AG04449 (cell line): ENCODE measurements around the gene ZBTB38.

Experiments used
- CTCF ChIA-PET: fragments of 350-600 bp; formaldehyde crosslinking; extraction: SDS; loops from one replicate; lab custom pipeline; 2021; ENCODE audit warnings: antibody characterized with exemption; lab: Yijun Ruan, JAX
- POLR2A ChIA-PET: fragments of 400-600, 350-600 bp; formaldehyde crosslinking; extraction: SDS; loops from one replicate; lab custom pipeline; 2020; ENCODE audit warnings: antibody characterized with exemption, inconsistent platforms; lab: Yijun Ruan, JAX
- DNase-seq: peaks from one replicate; pipeline ENCODE4 v3.0.0-alpha.2; 2010; ENCODE audit warnings: low read depth, low spot score
- H3K4me3 ChIP-seq: 2 replicates; pipeline ENCODE4 v1.5.1; 2011; ENCODE audit warnings: low read depth, mild to moderate bottlenecking, control low read depth, low read length
- TF ChIP-seq, protein P1 (sequence below): IDR thresholded peaks from one replicate; pipeline ENCODE4 v1.5.1; 2011; ENCODE audit warnings: mild to moderate bottlenecking, moderate library complexity, low read length, control low read depth, inconsistent platforms; ENCODE audit not compliant: insufficient read depth; ENCODE audit errors: missing control alignments

Gene ZBTB38

DNA sequence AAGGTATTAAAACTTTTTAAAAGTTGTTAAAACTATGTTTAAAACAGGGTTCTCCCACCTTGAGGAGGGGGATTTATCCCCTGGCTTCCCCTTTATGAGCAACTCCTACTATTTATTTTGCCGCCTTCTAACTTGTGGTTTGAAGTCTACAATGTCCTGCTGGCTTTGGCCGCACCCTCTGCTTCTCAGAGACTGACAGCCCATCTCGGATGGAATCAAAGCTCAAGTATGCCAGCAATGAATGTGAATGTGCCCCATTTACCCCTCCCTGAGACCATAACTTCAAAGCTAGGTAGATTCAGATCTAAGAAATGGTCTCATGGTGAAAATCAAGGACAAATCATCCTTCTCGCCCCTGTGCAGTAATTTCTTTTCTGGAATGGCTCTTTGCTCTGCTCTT, 10.3 kb downstream of the ZBTB38 start:
- CTCF ChIA-PET = interaction anchor here (1.0 kb wide), 1 partner anchor 10 kb away, joined by 3 read pairs; no protein-coding TSS in a partner anchor
- TF ChIP-seq, protein P1, sequence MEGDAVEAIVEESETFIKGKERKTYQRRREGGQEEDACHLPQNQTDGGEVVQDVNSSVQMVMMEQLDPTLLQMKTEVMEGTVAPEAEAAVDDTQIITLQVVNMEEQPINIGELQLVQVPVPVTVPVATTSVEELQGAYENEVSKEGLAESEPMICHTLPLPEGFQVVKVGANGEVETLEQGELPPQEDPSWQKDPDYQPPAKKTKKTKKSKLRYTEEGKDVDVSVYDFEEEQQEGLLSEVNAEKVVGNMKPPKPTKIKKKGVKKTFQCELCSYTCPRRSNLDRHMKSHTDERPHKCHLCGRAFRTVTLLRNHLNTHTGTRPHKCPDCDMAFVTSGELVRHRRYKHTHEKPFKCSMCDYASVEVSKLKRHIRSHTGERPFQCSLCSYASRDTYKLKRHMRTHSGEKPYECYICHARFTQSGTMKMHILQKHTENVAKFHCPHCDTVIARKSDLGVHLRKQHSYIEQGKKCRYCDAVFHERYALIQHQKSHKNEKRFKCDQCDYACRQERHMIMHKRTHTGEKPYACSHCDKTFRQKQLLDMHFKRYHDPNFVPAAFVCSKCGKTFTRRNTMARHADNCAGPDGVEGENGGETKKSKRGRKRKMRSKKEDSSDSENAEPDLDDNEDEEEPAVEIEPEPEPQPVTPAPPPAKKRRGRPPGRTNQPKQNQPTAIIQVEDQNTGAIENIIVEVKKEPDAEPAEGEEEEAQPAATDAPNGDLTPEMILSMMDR = no peak
- H3K4me3 ChIP-seq = no peak overlapping the region
- POLR2A ChIA-PET = no interaction called here
- DNase-seq = no peak

DNA sequence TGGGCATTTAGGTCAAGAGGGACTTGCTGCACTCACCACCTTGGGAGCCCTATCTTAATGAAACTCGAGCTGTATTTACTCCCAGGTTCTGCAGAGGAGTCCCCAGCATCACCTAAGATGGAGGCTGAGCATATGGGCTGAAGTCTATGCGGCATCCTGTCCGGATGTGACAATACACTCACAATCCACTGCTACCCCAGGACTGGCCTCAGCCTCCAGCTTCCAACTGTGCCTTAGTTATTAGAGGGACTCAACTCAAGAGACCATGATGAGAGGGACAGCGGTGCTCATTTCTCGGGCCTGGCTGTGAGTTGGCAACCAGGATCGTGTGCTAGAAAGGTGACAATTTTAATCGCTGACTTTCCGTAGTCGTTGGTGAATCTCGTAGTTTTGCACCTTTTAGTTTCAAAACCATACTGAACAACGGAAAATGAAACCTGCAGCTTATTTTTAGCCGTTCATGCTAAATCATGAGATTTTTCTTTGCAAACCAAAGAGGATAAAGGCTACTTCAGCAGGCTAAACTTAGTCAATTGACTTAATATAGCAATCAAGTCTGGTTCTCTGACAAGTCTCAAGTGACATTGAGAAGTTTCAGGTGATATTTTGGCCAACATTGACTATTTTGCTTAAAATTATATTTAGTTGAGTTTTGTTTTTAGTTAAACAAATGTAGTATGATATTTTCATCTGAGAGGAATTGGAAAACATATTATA, 11.1 kb downstream of the ZBTB38 start:
- TF ChIP-seq, protein P1 = no peak
- no peak overlapping the region for H3K4me3 ChIP-seq

DNA sequence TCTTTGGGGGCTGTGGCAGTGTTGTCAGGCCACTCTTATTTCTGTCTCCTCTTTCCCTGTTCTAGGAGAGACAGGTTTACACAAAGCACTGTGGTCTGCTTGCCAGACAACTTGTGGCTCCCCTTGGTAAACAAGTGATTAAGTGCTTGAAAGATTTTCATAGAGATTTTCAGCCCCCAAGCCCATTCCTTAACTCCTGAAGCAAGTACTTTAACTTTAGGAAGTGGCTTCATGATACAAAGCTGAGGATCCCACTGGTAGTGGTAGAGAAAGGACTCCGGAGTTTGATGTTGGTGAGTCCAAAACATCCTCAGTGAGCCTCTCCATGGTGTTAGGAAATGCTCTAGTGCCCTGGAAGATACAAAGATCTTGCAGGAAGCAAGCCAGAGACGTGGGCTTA, 12.0 kb downstream of the ZBTB38 start:
- ChIA-PET POLR2A (no interaction called here), CTCF (interaction anchor here (1.4 kb wide), 1 partner anchor 10 kb away, joined by 4 read pairs; no protein-coding TSS in a partner anchor)
- TF ChIP-seq, protein P1 = no peak
- no peak overlapping the region for H3K4me3 ChIP-seq
- no peak for DNase-seq

More for the DNA sequence above, 11.1 kb downstream of the ZBTB38 start:
- CTCF ChIA-PET = interaction anchor here (1.0 to 1.4 kb wide), 3 partner anchors 9 to 12 kb away, joined by 3 to 4 read pairs (median 4); no protein-coding TSS in a partner anchor
- POLR2A ChIA-PET = no interaction called here
- no peak for DNase-seq

- ChIA-PET CTCF (interaction anchor here (1.4 to 1.6 kb wide), 3 partner anchors 11 to 69 kb away, joined by 3 to 5 read pairs (median 4); no protein-coding TSS in a partner anchor), POLR2A (no interaction called here)
- TF ChIP-seq, protein P1 = no peak
- H3K4me3 ChIP-seq = no peak overlapping the region
- DNase-seq = no peak
Measured at GRCh38 chr3:141380987-141381386, 12.7 kb downstream of the ZBTB38 start.

- TF ChIP-seq, protein P1 = no peak
- CTCF ChIA-PET = interaction anchor here (1.5 to 3.0 kb wide), 5 partner anchors 10 to 82 kb away, joined by 3 to 21 read pairs (median 5); no protein-coding TSS in a partner anchor
- no peak overlapping the region for H3K4me3 ChIP-seq
- POLR2A ChIA-PET = no interaction called here
- no peak for DNase-seq
Measured at GRCh38 chr3:141382571-141382970, 14.3 kb downstream of the ZBTB38 start.

DNA sequence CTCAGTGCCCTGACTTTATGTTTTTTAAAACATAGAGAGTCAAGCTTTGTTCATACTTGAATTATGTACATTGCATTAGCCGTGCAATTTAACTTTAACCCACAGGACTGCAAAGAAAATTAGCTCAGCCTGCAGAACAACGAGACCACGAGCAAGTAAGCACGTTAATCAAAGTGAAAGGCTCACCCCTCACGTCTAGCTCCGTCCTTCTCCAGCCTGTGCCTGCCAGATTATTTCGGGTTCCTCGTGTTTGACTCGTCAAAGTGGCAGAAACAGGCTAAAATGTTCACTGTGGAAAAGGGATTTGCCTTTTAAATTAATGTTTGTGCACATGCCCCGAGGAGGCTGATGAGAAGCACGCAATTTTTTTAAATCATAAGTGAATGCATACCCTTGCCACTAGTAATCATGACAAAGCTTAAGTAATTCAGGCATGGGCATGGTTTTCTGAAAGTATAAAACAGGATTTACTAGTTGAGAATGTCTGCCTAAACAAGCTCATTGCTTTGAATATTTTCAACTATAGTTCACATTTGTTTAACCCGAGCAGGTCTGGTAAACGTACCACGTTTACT, 15.3 kb downstream of the ZBTB38 start:
- DNase-seq = no peak
- TF ChIP-seq, protein P1 = no peak
- POLR2A ChIA-PET = interaction anchor here (0.9 to 1.5 kb wide), 5 partner anchors 8 to 72 kb away, joined by 3 to 8 read pairs (median 4); no protein-coding TSS in a partner anchor
- H3K4me3 ChIP-seq = peak overlapping the region; percentile 46
- CTCF ChIA-PET = interaction anchor here (0.7 to 3.1 kb wide), 10 partner anchors 11 to 129 kb away, joined by 3 to 21 read pairs (median 6); no protein-coding TSS in a partner anchor
